Neural cell (in vitro differentiated cells): ENCODE data around the gene FOXK2.
"Not testable (repeated sequence)": the region's sequence is repeated elsewhere in the genome, so short reads cannot be mapped to it uniquely, and the experiment has no call there.

Experiments used
- RAD21 ChIP-seq: fragments of 450-650 bp; conservative IDR thresholded peaks from 2 replicates; pipeline ENCODE4 v1.6.1; 2014; ENCODE audit warnings: antibody characterized with exemption, mild to moderate bottlenecking, moderate library complexity
- TF ChIP-seq, protein P1 (sequence below): IDR thresholded peaks from 2 replicates; pipeline ENCODE4 v1.6.1; 2012; ENCODE audit warnings: borderline replicate concordance
- TF ChIP-seq, protein P2 (sequence below): fragments of 450-650 bp; IDR thresholded peaks from 2 replicates; pipeline ENCODE4 v1.5.1; 2014; ENCODE audit warnings: antibody characterized with exemption, mild to moderate bottlenecking, moderate library complexity; ENCODE audit not compliant: poor library complexity, severe bottlenecking

DNA sequence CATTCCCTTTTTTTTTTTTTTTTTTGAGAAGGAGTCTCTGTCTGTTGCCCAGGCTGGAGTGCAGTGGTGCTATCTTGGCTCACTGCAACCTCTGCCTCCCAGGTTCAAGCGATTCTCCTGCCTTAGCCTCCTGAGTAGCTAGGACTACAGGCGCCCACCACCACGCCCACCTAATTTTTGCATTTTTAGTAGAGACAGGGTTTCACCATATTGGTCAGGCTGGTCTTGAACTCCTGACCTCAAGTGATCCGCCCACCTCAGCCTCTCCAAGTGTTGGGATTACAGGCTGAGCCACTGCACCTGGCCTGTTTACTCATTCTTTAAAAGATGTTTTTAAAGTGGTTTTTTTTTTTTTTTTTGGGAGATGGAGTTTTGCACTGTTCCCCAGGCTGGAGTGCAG is 44.2 kb downstream of the FOXK2 start:
- TF ChIP-seq, protein P1, sequence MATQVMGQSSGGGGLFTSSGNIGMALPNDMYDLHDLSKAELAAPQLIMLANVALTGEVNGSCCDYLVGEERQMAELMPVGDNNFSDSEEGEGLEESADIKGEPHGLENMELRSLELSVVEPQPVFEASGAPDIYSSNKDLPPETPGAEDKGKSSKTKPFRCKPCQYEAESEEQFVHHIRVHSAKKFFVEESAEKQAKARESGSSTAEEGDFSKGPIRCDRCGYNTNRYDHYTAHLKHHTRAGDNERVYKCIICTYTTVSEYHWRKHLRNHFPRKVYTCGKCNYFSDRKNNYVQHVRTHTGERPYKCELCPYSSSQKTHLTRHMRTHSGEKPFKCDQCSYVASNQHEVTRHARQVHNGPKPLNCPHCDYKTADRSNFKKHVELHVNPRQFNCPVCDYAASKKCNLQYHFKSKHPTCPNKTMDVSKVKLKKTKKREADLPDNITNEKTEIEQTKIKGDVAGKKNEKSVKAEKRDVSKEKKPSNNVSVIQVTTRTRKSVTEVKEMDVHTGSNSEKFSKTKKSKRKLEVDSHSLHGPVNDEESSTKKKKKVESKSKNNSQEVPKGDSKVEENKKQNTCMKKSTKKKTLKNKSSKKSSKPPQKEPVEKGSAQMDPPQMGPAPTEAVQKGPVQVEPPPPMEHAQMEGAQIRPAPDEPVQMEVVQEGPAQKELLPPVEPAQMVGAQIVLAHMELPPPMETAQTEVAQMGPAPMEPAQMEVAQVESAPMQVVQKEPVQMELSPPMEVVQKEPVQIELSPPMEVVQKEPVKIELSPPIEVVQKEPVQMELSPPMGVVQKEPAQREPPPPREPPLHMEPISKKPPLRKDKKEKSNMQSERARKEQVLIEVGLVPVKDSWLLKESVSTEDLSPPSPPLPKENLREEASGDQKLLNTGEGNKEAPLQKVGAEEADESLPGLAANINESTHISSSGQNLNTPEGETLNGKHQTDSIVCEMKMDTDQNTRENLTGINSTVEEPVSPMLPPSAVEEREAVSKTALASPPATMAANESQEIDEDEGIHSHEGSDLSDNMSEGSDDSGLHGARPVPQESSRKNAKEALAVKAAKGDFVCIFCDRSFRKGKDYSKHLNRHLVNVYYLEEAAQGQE, result not testable (repeated sequence)
- TF ChIP-seq, protein P2, sequence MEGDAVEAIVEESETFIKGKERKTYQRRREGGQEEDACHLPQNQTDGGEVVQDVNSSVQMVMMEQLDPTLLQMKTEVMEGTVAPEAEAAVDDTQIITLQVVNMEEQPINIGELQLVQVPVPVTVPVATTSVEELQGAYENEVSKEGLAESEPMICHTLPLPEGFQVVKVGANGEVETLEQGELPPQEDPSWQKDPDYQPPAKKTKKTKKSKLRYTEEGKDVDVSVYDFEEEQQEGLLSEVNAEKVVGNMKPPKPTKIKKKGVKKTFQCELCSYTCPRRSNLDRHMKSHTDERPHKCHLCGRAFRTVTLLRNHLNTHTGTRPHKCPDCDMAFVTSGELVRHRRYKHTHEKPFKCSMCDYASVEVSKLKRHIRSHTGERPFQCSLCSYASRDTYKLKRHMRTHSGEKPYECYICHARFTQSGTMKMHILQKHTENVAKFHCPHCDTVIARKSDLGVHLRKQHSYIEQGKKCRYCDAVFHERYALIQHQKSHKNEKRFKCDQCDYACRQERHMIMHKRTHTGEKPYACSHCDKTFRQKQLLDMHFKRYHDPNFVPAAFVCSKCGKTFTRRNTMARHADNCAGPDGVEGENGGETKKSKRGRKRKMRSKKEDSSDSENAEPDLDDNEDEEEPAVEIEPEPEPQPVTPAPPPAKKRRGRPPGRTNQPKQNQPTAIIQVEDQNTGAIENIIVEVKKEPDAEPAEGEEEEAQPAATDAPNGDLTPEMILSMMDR, result not testable (repeated sequence)
- not testable (repeated sequence) for TF ChIP-seq RAD21
